PFSK-1 (cell line): ENCODE data around the gene SLC1A2.

Experiments used
- FOXP2 ChIP-seq: optimal IDR thresholded peaks from 2 replicates; pipeline ENCODE3; 2011; ENCODE audit warnings: borderline replicate concordance, control low read depth, inconsistent platforms; ENCODE audit not compliant: insufficient read depth; ENCODE audit errors: extremely low read length, extremely low read depth
- POLR2AphosphoS5 ChIP-seq: IDR thresholded peaks from 2 replicates; pipeline ENCODE4 v1.6.1; 2012; ENCODE audit warnings: low read depth, mild to moderate bottlenecking, control low read depth, low read length, moderate library complexity
- REST ChIP-seq, 2 experiments: IDR thresholded peaks; 2 replicates each; pipeline versions ENCODE4 v1.6.1 to v1.8.0; 2011 to 2012; ENCODE audit warnings: low read depth in 2 of 2, low read length in 2 of 2, control low read depth in 1 of 2, inconsistent platforms in 1 of 2, mild to moderate bottlenecking in 1 of 2, moderate library complexity in 1 of 2; ENCODE audit not compliant: insufficient read depth in 1 of 2
- SIN3A ChIP-seq: IDR thresholded peaks from 2 replicates; pipeline ENCODE4 v1.6.1; 2012; ENCODE audit warnings: mild to moderate bottlenecking, low read length, moderate library complexity, borderline replicate concordance; ENCODE audit not compliant: insufficient read depth
- TAF1 ChIP-seq: IDR thresholded peaks from 2 replicates; pipeline ENCODE4 v1.6.1; 2012; ENCODE audit warnings: low read length, control low read depth, borderline replicate concordance; ENCODE audit not compliant: insufficient read depth

Gene SLC1A2

GRCh38 chr11:35425603-35426212 lies 6.3 kb upstream of the SLC1A2 start:
- no peak for TF ChIP-seq REST (IDR thresholded peaks at IDR 0.05; ENCODE audit: insufficient read depth in 1 of 2, low read depth in 2 of 2, low read length in 2 of 2)
- no peak for TF ChIP-seq FOXP2
- no peak for TF ChIP-seq TAF1
- TF ChIP-seq SIN3A: no peak
- TF ChIP-seq POLR2AphosphoS5: no peak

- TF ChIP-seq REST (IDR thresholded peaks at IDR 0.05; ENCODE audit: insufficient read depth in 1 of 2, low read depth in 2 of 2, low read length in 2 of 2) (no peak), TAF1 (no peak), SIN3A (no peak), POLR2AphosphoS5 (no peak), FOXP2 (no peak)
Observed at GRCh38 chr11:35424157-35424940, 5.0 kb upstream of the SLC1A2 start.

- no peak for TF ChIP-seq SIN3A
- TF ChIP-seq FOXP2: no peak
- TF ChIP-seq TAF1: no peak
- no peak for TF ChIP-seq POLR2AphosphoS5
- TF ChIP-seq REST (IDR thresholded peaks at IDR 0.05; ENCODE audit: insufficient read depth in 1 of 2, low read depth in 2 of 2, low read length in 2 of 2): no peak
Observed at GRCh38 chr11:35420371-35420770, 1.0 kb upstream of the SLC1A2 start.

- TF ChIP-seq POLR2AphosphoS5: no peak
- no peak for TF ChIP-seq SIN3A
- no peak for TF ChIP-seq TAF1
- no peak for TF ChIP-seq FOXP2
- TF ChIP-seq REST (IDR thresholded peaks at IDR 0.05; ENCODE audit: insufficient read depth in 1 of 2, low read depth in 2 of 2, low read length in 2 of 2): no peak
Observed at GRCh38 chr11:35419830-35420333, 524 bp upstream of the SLC1A2 start.
